K562 (cell line): Measurements from ENCODE around the gene BPTF. TPM values are rescaled to one million over a fixed set of nuclear protein-coding genes. Genes with fewer than 3 reads are reported as not detected.

Experiments used
- KLF13 ChIP-seq: fragments of 450-650 bp; IDR thresholded peaks from 2 replicates; pipeline ENCODE4 v1.6.1; 2016; ENCODE audit warnings: missing genetic modification characterization, low read depth, mild to moderate bottlenecking, missing compliant biosample characterization, moderate library complexity, borderline replicate concordance
- polyA plus RNA-seq, 8 experiments: library from polyadenylated mRNA; depleted of rRNA in 4 of 8; stranded (reverse) in 5 of 8; unstranded in 3 of 8; fragments of >200 nt; fragmentation: Nextera tagmentation in 2 of 8; fragmentation: Illumina TruSeq in 1 of 8; extraction: Ambion mirVana in 2 of 8; extraction: Trizol in 1 of 8; gene quantifications; 2 replicates each; pipeline versions ENCODE4 v1.2.1 to v1.2.3, GENCODE V29; 2011 to 2014; ENCODE audit warnings: inconsistent platforms in 1 of 8, missing spikeins in 1 of 8
- total RNA-seq, 7 experiments: library from RNA; depleted of rRNA in 6 of 7; stranded (reverse); fragments of >200 nt in 6 of 7; fragmentation: Illumina TruSeq in 2 of 7; extraction: Trizol in 2 of 7; gene quantifications; 2 replicates each; pipeline versions ENCODE4 v1.2.1 to v1.2.3, GENCODE V29; 2011 to 2021; ENCODE audit warnings: low replicate concordance in 1 of 7
- TF ChIP-seq, protein P1 (sequence below), 2 experiments: fragments of 450-650 bp in 1 of 2; sonication (generic) in 1 of 2; formaldehyde crosslinking in 1 of 2; IDR thresholded peaks; 2 replicates each; pipeline versions ENCODE4 v1.7.1 to v1.9.0; 2016 to 2022; ENCODE audit warnings: inconsistent platforms in 1 of 2, mild to moderate bottlenecking in 1 of 2, missing genetic modification reagents in 1 of 2
- TF ChIP-seq, protein P2 (sequence below), 2 experiments: fragments of 200-800 bp in 1 of 2; sonication (Bioruptor generic) in 1 of 2; sonication (generic) in 1 of 2; formaldehyde crosslinking in 1 of 2; IDR thresholded peaks in 1 of 2; conservative IDR thresholded peaks in 1 of 2; 2 replicates each; pipeline versions ENCODE4 v1.5.0 to v1.6.1; 2016 to 2020; ENCODE audit warnings: missing compliant biosample characterization in 1 of 2, missing genetic modification characterization in 1 of 2, missing genetic modification reagents in 1 of 2
- TF ChIP-seq, protein P3 (sequence below), 2 experiments: fragments of 450-650 bp; IDR thresholded peaks; 2 replicates each; pipeline ENCODE4 v1.6.1; 2016
- TF ChIP-seq, protein P4 (sequence below), 3 experiments: IDR thresholded peaks in 2 of 3; conservative IDR thresholded peaks in 1 of 3; 2 replicates each; pipeline ENCODE4 v1.5.1; 2011 to 2012; ENCODE audit warnings: low read length in 3 of 3, mild to moderate bottlenecking in 3 of 3, control low read depth in 2 of 3, improper control_type of control experiment in 1 of 3, inconsistent platforms in 1 of 3, low read depth in 1 of 3, mixed read lengths in 1 of 3, moderate library complexity in 1 of 3; ENCODE audit not compliant: insufficient read depth in 2 of 3

BPTF gene
- total and polyA plus RNA-seq, 9 of the 15 experiments (the other 6 are each of a cell fraction or from before 2014, with no cell fraction given) = 12.5 to 52.1 (median 26.9) TPM

DNA sequence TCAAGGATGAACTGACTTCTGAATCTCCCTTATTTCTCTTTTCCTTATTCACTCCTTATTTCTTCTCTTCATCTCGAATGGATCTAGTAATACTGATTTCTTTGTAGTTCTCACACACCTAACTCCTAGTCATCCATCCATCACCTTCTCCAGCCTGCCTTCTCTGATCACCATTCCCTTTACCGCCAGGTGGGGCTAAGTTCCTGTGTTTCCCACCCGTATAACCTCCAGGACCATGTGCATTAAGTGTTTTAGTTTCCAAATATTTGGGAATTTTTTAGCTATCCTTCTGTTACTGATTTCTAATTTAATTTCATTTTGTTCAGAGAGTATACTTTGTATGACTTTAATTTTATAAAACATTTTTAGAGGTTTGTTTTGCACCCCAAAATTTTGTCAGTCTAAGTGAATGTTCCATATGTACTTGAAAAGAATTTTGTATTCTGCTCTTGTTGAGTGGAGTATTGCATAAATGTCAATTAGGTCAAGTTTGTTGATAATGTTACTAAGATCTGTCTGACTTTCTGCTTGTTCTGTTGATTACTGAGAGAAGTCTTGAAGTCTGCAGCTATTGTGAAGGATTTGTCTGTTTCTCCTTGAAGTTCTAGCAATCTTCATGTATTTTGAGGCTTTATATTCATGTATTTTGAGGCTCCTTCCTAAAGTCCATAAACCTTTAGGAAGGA, 8.8 kb downstream of the BPTF start (continued):
- TF ChIP-seq, protein P1, sequence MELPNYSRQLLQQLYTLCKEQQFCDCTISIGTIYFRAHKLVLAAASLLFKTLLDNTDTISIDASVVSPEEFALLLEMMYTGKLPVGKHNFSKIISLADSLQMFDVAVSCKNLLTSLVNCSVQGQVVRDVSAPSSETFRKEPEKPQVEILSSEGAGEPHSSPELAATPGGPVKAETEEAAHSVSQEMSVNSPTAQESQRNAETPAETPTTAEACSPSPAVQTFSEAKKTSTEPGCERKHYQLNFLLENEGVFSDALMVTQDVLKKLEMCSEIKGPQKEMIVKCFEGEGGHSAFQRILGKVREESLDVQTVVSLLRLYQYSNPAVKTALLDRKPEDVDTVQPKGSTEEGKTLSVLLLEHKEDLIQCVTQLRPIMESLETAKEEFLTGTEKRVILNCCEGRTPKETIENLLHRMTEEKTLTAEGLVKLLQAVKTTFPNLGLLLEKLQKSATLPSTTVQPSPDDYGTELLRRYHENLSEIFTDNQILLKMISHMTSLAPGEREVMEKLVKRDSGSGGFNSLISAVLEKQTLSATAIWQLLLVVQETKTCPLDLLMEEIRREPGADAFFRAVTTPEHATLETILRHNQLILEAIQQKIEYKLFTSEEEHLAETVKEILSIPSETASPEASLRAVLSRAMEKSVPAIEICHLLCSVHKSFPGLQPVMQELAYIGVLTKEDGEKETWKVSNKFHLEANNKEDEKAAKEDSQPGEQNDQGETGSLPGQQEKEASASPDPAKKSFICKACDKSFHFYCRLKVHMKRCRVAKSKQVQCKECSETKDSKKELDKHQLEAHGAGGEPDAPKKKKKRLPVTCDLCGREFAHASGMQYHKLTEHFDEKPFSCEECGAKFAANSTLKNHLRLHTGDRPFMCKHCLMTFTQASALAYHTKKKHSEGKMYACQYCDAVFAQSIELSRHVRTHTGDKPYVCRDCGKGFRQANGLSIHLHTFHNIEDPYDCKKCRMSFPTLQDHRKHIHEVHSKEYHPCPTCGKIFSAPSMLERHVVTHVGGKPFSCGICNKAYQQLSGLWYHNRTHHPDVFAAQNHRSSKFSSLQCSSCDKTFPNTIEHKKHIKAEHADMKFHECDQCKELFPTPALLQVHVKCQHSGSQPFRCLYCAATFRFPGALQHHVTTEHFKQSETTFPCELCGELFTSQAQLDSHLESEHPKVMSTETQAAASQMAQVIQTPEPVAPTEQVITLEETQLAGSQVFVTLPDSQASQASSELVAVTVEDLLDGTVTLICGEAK (IDR thresholded peaks at IDR 0.05) = no peak
- TF ChIP-seq, protein P1 (CRISPR knock-in tag; IDR thresholded peaks at IDR 0.05) = no peak
- TF ChIP-seq, protein P2, sequence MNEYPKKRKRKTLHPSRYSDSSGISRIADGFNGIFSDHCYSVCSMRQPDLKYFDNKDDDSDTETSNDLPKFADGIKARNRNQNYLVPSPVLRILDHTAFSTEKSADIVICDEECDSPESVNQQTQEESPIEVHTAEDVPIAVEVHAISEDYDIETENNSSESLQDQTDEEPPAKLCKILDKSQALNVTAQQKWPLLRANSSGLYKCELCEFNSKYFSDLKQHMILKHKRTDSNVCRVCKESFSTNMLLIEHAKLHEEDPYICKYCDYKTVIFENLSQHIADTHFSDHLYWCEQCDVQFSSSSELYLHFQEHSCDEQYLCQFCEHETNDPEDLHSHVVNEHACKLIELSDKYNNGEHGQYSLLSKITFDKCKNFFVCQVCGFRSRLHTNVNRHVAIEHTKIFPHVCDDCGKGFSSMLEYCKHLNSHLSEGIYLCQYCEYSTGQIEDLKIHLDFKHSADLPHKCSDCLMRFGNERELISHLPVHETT (CRISPR knock-in tag; conservative IDR thresholded peaks at IDR 0.05 in 1 of 2, IDR thresholded peaks at IDR 0.05 in 1 of 2) = no peak
- TF ChIP-seq KLF13 (tag) = no peak
- TF ChIP-seq, protein P3, sequence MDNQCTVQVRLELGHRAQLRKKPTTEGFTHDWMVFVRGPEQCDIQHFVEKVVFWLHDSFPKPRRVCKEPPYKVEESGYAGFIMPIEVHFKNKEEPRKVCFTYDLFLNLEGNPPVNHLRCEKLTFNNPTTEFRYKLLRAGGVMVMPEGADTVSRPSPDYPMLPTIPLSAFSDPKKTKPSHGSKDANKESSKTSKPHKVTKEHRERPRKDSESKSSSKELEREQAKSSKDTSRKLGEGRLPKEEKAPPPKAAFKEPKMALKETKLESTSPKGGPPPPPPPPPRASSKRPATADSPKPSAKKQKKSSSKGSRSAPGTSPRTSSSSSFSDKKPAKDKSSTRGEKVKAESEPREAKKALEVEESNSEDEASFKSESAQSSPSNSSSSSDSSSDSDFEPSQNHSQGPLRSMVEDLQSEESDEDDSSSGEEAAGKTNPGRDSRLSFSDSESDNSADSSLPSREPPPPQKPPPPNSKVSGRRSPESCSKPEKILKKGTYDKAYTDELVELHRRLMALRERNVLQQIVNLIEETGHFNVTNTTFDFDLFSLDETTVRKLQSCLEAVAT (IDR thresholded peaks at IDR 0.05) = no peak
- TF ChIP-seq, protein P4, sequence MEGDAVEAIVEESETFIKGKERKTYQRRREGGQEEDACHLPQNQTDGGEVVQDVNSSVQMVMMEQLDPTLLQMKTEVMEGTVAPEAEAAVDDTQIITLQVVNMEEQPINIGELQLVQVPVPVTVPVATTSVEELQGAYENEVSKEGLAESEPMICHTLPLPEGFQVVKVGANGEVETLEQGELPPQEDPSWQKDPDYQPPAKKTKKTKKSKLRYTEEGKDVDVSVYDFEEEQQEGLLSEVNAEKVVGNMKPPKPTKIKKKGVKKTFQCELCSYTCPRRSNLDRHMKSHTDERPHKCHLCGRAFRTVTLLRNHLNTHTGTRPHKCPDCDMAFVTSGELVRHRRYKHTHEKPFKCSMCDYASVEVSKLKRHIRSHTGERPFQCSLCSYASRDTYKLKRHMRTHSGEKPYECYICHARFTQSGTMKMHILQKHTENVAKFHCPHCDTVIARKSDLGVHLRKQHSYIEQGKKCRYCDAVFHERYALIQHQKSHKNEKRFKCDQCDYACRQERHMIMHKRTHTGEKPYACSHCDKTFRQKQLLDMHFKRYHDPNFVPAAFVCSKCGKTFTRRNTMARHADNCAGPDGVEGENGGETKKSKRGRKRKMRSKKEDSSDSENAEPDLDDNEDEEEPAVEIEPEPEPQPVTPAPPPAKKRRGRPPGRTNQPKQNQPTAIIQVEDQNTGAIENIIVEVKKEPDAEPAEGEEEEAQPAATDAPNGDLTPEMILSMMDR (IDR thresholded peaks at IDR 0.05 in 2 of 3, conservative IDR thresholded peaks at IDR 0.05 in 1 of 3; ENCODE audit: insufficient read depth in 2 of 3, low read depth in 1 of 3, low read length in 3 of 3) = peak; percentile 58 to 76 (median 66)
